Progenitor cell of endocrine pancreas (in vitro differentiated cells): ENCODE results near the gene NHP2. TPM values are rescaled to one million over a fixed set of nuclear protein-coding genes. Genes with fewer than 3 reads are reported as not detected.

Source experiments
- DNase-seq: peaks from one replicate; pipeline ENCODE4 v3.0.0; 2021; ENCODE audit warnings: low spot score; ENCODE audit not compliant: unreplicated experiment
- H3K27ac Mint-ChIP-seq: 2 replicates; pipeline ENCODE4 v1.8.0; 2021; ENCODE audit warnings: mild to moderate bottlenecking, moderate library complexity, mixed read lengths
- H3K27me3 Mint-ChIP-seq: 2 replicates; pipeline ENCODE4 v1.8.0; 2021; ENCODE audit warnings: mixed read lengths
- H3K36me3 Mint-ChIP-seq: 2 replicates; pipeline ENCODE4 v1.8.0; 2022; ENCODE audit warnings: mixed read lengths; ENCODE audit not compliant: insufficient read depth
- H3K4me1 Mint-ChIP-seq: 2 replicates; pipeline ENCODE4 v1.8.0; 2021; ENCODE audit warnings: low read depth, mixed read lengths
- H3K4me3 Mint-ChIP-seq: 2 replicates; pipeline ENCODE4 v1.8.0; 2021; ENCODE audit warnings: low read depth, mild to moderate bottlenecking, moderate library complexity, mixed read lengths
- H3K9me3 Mint-ChIP-seq: 2 replicates; pipeline ENCODE4 v1.8.0; 2021; ENCODE audit warnings: low read depth, mixed read lengths
- total RNA-seq: library from RNA; stranded (reverse); gene quantifications from 2 replicates; pipeline ENCODE4 v1.2.1, GENCODE V29; 2021
- TF ChIP-seq, protein P1 (sequence below): fragments of 200-600 bp; sonication (generic); IDR thresholded peaks from one replicate; pipeline ENCODE4 v1.5.0; 2021; ENCODE audit warnings: antibody characterized with exemption, mild to moderate bottlenecking; ENCODE audit not compliant: unreplicated experiment

Gene NHP2
- total RNA-seq, 1 donor from 2014 or later = 114 TPM

DNA sequence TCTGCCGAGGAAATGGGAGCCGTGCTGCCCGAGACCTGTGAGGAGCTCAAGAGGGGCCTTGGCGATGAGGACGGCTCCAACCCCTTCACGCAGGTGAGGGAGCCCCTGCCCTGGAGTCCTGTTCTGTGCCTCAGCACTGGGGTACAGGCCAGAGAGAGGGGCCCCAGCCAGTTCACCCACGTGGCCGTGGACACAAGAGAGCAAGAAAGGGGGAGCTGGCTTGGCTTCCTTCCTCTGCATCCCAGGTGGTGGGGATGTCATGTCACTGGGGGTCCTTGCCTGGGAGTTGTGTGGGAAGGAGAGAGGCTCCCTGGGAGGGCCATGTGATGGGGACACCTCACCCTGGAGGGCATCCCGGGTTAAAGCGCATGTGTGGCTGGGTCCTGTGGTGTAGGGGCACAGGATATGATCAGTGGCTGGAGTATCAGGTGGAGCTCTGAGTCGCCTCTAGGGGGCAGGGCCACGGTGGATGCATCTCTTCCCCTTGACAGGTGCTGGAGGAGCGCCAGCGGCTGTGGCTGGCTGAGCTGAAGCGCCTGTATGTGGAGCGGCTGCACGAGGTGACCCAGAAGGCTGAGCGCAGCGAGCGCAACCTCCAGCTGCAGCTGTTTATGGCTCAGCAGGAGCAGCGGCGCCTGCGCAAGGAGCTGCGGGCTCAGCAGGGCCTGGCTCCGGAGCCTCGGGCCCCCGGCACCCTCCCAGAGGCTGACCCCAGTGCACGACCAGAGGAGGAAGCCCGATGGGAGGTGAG is 32.9 kb downstream of the NHP2 start:
- DNase-seq = peak; percentile 25
- H3K27ac Mint-ChIP-seq = no peak overlapping the region
- H3K9me3 Mint-ChIP-seq = no peaks in the 10 kb centered on the region
- H3K36me3 Mint-ChIP-seq = no peaks in the 10 kb centered on the region
- peaks cover 3% of the 10 kb centered on the region for H3K4me1 Mint-ChIP-seq
- H3K27me3 Mint-ChIP-seq = peaks cover 4% of the 10 kb centered on the region
- TF ChIP-seq, protein P1, sequence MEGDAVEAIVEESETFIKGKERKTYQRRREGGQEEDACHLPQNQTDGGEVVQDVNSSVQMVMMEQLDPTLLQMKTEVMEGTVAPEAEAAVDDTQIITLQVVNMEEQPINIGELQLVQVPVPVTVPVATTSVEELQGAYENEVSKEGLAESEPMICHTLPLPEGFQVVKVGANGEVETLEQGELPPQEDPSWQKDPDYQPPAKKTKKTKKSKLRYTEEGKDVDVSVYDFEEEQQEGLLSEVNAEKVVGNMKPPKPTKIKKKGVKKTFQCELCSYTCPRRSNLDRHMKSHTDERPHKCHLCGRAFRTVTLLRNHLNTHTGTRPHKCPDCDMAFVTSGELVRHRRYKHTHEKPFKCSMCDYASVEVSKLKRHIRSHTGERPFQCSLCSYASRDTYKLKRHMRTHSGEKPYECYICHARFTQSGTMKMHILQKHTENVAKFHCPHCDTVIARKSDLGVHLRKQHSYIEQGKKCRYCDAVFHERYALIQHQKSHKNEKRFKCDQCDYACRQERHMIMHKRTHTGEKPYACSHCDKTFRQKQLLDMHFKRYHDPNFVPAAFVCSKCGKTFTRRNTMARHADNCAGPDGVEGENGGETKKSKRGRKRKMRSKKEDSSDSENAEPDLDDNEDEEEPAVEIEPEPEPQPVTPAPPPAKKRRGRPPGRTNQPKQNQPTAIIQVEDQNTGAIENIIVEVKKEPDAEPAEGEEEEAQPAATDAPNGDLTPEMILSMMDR = peak; percentile 57
- no peak overlapping the region for H3K4me3 Mint-ChIP-seq

DNA sequence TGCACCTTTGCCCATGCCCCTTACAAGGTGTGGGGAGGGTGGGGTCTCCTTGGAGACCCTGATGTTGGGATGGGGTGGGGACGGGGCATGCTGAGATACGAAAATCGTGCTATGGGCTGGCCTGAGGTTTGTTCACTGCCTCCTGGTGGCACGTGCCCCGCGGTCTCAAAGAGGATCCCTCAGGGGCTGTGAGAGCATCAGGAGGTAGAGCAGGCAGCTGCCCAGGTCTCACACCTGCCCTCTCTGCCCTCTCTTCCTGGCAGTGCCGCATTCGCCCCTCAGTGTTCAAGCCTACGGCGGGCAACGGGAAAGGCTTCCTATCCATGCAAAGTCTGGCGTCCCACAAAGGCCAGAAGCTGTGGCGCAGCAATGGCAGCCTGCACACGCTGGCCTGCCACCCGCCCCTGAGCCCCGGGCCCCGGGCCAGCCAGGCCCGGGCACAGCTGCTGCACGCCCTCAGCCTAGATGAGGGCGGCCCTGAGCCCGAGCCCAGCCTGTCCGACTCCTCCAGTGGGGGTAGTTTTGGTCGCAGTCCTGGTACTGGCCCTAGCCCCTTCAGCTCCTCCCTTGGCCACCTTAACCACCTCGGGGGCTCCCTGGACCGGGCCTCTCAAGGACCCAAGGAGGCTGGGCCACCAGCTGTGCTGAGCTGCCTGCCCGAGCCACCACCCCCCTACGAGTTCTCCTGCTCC is 33.6 kb downstream of the NHP2 start:
- H3K4me1 Mint-ChIP-seq = peaks cover 7% of the 10 kb centered on the region
- no peaks in the 10 kb centered on the region for H3K9me3 Mint-ChIP-seq
- H3K27me3 Mint-ChIP-seq = peaks cover 8% of the 10 kb centered on the region
- H3K36me3 Mint-ChIP-seq = no peaks in the 10 kb centered on the region
- DNase-seq = no peak
- TF ChIP-seq, protein P1 = no peak
- H3K4me3 Mint-ChIP-seq = no peak overlapping the region
- H3K27ac Mint-ChIP-seq = no peak overlapping the region

DNA sequence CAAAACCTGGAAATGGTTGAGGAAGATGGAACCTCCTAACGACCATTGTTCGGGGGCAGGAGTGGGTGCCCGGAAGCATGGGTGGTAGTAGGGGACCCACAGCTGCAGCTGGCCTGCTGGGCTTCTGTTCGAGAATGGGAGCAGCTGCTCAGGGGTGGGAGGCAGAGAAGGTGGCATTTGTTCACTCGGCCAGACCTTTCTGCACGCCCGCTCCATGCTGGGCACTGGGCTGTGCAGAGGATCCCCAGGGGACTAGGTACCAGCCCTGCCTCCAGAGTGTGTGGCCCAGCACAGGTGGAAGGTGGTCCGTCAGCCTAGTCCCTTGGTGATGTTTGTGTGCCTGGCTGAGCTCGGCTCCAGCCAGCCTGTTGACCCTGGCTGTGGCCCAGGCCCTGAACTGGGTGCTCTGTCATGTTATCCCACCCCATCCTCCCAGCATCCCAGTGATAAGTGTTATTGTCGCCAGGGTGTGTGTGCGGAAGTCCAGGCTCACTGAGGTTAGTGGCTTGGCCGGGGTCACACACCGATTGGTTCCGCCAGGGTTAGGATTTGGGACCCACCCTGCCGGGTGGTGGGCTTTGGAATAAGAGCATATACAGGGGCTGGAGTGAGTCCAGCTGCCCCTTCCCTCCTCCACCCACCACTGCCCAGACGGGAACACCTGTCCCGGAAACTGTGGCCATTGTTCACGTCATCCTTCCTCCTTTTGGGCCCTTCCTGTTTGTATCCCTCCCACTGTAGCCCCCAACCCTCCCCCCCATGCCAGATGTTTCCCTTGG is 35.6 kb downstream of the NHP2 start:
- TF ChIP-seq, protein P1 = no peak
- DNase-seq = no peak
- Mint-ChIP-seq H3K9me3 (no peaks in the 10 kb centered on the region), H3K36me3 (no peaks in the 10 kb centered on the region), H3K4me1 (peaks cover 14% of the 10 kb centered on the region), H3K27me3 (peaks cover 16% of the 10 kb centered on the region), H3K27ac (no peak overlapping the region), H3K4me3 (no peak overlapping the region)

DNA sequence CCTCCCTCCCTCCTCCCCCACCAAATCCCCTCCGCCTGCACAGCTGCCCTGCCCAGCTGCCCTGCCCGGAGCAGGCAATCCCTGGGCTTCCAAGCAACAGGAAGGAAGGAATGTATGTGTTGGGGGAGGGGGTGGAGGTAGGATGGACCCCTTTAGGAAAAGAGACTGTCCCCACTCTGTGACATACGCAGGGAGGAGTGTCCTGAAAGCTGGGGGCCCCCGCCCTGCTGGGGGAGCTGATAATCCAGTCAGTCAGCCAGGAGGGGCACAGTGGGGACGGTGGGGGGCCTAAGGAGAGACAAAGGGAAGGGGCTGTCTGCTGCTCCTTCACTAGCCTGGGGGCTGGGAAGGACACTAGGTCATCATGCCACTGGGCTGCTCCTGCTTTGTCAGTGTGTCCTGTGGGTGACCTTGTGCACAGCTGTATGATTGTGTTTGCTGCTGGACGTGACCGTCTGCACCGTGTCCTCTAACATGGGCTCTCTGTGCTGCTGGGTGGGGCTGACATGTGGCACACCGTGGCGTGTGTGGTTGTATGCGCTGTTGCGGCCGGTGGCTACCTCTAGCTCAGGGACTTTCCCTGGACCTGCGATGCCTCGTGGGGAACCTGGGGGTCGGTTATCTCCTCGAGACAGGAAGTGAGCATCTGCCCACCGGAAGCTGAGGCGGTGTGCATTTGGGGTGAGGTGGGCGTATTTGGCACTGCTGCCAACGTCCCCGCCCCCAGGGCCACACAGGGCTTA is 37.4 kb downstream of the NHP2 start:
- Mint-ChIP-seq H3K36me3 (no peaks in the 10 kb centered on the region), H3K27me3 (peaks cover 24% of the 10 kb centered on the region), H3K9me3 (no peaks in the 10 kb centered on the region), H3K4me3 (no peak overlapping the region), H3K4me1 (peaks cover 14% of the 10 kb centered on the region), H3K27ac (peak overlapping the region; percentile 49)
- DNase-seq = no peak
- TF ChIP-seq, protein P1 = no peak

DNA sequence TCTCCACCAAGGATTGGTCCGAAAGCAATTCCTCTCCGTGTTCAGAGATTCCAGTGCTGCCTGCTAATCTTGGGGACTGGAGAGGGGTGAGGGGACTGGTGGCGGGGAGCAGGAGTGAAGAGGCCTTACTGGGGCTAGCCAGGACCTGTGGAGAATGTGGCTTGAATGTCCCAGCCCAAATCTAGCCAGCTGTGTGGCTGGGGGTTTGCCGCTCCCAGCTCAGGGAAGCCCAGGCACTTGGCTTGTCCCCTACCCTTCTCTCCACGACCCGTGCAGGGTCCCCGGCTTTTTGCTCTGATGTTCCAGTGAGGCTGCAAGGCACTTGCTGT is 37.9 kb downstream of the NHP2 start:
- H3K27me3 Mint-ChIP-seq = peaks cover 27% of the 10 kb centered on the region
- no peaks in the 10 kb centered on the region for H3K9me3 Mint-ChIP-seq
- H3K36me3 Mint-ChIP-seq = no peaks in the 10 kb centered on the region
- no peak for DNase-seq
- H3K4me3 Mint-ChIP-seq = no peak overlapping the region
- H3K27ac Mint-ChIP-seq = peak overlapping the region; percentile 49
- TF ChIP-seq, protein P1 = no peak
- H3K4me1 Mint-ChIP-seq = peaks cover 14% of the 10 kb centered on the region
